Activated T-helper 1 cell treated with anti-CD3 and anti-CD28 coated beads, Interleukin-12 subunit alpha, Interleukin-12 subunit beta, Interleukin-2, Interleukin-4 antibody, amounts not matched to agents 30 ng/mL and 10 ng/mL and 1 ng/mL, durations not matched to agents 14 hours and 24 hours and 36 hours (primary cell): Measurements from ENCODE around the gene MRPL49. TPM values are rescaled to one million over a fixed set of nuclear protein-coding genes. Genes with fewer than 3 reads are reported as not detected.
A peak's percentile ranks its signal among the peaks of the same experiment; 100 is the strongest.
"Not testable (repeated sequence)": the region's sequence is repeated elsewhere in the genome, so short reads cannot be mapped to it uniquely, and the experiment has no call there.

Experiments
- DNase-seq: peaks from one replicate; pipeline ENCODE4 v3.0.0; 2021; ENCODE audit warnings: low spot score
- H3K27ac Mint-ChIP-seq: one replicate; pipeline ENCODE4 v1.8.0; 2021; ENCODE audit warnings: mild to moderate bottlenecking, mixed read lengths
- H3K27me3 Mint-ChIP-seq: one replicate; pipeline ENCODE4 v1.8.0; 2022; ENCODE audit warnings: mild to moderate bottlenecking, moderate library complexity, mixed read lengths; ENCODE audit not compliant: insufficient read depth
- H3K36me3 Mint-ChIP-seq: one replicate; pipeline ENCODE4 v1.8.0; 2021; ENCODE audit warnings: low read depth, mixed read lengths
- H3K4me1 Mint-ChIP-seq: one replicate; pipeline ENCODE4 v1.8.0; 2021; ENCODE audit warnings: low read depth, mixed read lengths
- H3K4me3 Mint-ChIP-seq: one replicate; pipeline ENCODE4 v1.8.0; 2021; ENCODE audit warnings: mild to moderate bottlenecking, moderate library complexity, mixed read lengths
- H3K9me3 Mint-ChIP-seq: one replicate; pipeline ENCODE4 v1.8.0; 2021; ENCODE audit warnings: mixed read lengths
- intact Hi-C: fragments of 100-400 bp; cut with micrococcal nuclease; formaldehyde crosslinking; loops from one replicate; pipeline ENCODE4 v1.15.1; 2024
- total RNA-seq: library from RNA; stranded (reverse); gene quantifications from 2 replicates; pipeline ENCODE4 v1.2.3, GENCODE V29; 2022

Gene MRPL49
- total RNA-seq, 1 donor from 2014 or later: 76.4 TPM

DNA sequence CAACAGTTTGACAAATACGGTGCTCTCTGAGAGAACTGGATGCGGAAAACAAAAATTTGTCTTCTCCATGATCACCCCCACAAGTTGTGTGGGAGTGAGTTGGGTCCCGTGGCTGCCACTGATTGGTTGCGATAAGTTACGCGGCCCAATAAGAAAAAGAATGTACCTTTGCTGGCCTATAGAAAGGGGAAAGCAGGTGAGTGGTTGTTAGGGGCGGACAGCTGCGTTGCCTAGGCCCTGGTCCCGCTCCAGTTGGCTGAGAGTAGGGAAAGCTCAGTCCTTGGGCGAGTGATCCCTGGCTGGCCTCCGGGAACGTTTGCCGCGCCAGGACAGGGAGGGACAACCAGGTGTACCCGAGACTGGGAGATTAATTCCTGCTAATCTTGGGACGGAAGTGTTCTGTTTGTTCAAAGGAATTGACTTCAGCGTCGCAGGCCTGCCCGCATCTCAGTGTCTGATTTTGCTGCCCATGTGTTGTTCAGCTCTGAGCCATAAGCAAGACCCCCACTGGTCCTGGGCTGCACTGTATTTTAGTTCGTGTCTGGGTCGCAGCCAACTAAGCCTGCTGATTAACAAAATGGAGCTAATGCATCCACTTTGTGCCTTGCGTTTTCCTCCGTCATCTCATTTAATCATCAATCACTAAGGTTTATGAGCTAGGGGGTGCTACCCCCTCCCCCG, 13.0 kb downstream of the MRPL49 start:
- no peaks in the 10 kb centered on the region for H3K9me3 Mint-ChIP-seq
- intact Hi-C loops: loop anchor here (1.0 kb wide), 7 partner anchors 13 to 247 kb away; partner anchors contain the start of genes CAPN1, CDCA5, FAU and MRPL49
- H3K36me3 Mint-ChIP-seq: peaks cover 16% of the 10 kb centered on the region
- H3K27ac Mint-ChIP-seq: peak overlapping the region; percentile 97
- peaks cover 32% of the 10 kb centered on the region for H3K4me1 Mint-ChIP-seq
- H3K27me3 Mint-ChIP-seq: peaks cover 3% of the 10 kb centered on the region
- DNase-seq: peak; percentile 85
- peak overlapping the region; percentile 97 for H3K4me3 Mint-ChIP-seq

DNA sequence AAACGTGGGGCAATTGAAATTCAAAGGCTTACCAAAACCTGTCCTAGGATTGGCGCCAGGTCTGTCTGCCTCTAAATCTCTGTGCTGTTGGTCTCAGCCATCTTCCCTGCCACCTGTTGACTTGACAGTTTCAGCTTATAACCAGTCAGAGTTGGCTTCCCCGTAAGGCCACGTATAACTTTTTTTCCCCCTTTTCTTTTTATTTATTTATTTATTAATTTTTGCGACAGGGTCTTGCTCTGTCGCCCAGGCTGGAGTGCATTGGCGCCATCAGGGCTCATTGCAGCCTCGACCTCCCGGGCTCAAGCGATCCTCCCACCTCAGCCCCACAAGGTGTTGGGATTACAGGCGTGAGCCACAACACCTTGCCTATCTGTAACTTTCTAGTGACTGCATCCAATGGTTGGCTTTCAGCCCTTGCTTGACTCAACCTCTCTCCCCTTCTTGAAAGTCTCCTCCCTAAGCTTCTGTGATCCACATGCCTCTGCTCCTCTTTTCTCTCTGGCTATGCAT, 13.6 kb downstream of the MRPL49 start:
- H3K36me3 Mint-ChIP-seq: peaks cover 14% of the 10 kb centered on the region
- no peaks in the 10 kb centered on the region for H3K9me3 Mint-ChIP-seq
- H3K27ac Mint-ChIP-seq: peak overlapping the region; percentile 97
- DNase-seq: no peak
- peaks cover 3% of the 10 kb centered on the region for H3K27me3 Mint-ChIP-seq
- H3K4me1 Mint-ChIP-seq: peaks cover 32% of the 10 kb centered on the region
- H3K4me3 Mint-ChIP-seq: peak overlapping the region; percentile 97
- intact Hi-C loops: loop anchor here (1.0 kb wide), 5 partner anchors 18 to 247 kb away; partner anchors contain the start of genes CAPN1, CDCA5, PPP2R5B and SLC25A45

DNA sequence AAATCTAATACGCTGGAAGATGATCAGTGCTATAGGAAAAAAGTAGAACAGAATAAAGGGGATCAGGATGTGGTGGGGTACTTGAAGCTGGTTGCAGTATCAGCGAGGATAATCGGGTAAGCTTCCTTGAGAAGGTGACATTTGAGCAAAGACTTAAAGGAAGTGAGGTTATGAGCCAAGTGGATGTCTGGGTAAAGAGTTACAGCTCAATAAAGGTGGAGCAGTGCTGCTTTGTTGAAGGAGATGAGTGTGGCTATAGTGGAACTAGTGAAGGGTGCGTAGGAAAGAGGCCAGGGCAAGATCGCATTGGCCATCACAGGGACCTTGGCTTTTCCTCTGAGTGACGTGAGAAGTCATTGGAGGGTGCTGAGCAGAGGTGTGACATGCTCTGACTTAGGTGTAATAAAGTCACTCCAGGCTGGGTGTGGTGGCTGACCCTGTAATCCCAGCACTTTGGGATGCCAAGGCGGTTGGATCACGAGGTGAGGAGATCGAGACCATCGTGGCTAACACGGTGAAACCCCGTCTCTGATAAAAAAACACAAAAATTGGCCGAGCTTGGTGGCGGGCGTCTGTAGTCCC, 14.5 kb downstream of the MRPL49 start:
- intact Hi-C loops: no loop called here
- H3K27me3 Mint-ChIP-seq: peaks cover 5% of the 10 kb centered on the region

DNA sequence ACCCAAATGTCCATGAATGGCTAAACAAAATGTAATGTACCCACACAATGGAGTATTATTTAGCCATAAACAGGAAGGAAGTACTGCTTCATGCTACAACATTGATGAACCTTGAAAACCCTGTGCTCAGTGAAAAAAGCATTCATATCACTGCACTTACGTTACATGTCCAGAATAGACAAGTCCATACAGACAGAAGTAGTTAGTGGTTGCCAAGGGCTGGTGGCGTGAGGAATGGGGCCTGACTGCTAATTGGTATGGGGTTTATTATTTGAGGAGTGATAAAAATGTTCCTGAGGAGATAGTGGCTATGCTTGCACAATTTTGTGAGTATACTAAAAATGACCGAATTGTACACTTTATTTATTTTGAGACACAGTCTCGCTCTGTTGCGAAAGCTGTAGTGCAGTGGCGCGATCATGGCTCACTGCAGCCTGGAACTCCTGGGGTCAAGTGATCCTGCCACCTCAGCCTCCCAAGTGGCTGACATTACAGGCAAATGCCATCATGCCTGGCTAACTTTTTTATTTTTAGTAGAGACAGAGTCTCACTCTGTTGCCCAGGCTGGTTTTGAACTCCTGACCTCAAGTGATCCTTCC, 19.9 kb downstream of the MRPL49 start:
- Mint-ChIP-seq H3K27me3 (peaks cover 13% of the 10 kb centered on the region), H3K9me3 (no peaks in the 10 kb centered on the region), H3K27ac (no peak overlapping the region), H3K4me3 (no peak overlapping the region), H3K4me1 (no peaks in the 10 kb centered on the region), H3K36me3 (no peaks in the 10 kb centered on the region)
- no peak for DNase-seq
- intact Hi-C loops: no loop called here

More for the DNA sequence above, 14.5 kb downstream of the MRPL49 start:
- DNase-seq: no peak
- Mint-ChIP-seq H3K36me3 (peaks cover 8% of the 10 kb centered on the region), H3K9me3 (no peaks in the 10 kb centered on the region), H3K4me1 (peaks cover 32% of the 10 kb centered on the region), H3K4me3 (peak overlapping the region; percentile 97), H3K27ac (peak overlapping the region; percentile 79)

DNA sequence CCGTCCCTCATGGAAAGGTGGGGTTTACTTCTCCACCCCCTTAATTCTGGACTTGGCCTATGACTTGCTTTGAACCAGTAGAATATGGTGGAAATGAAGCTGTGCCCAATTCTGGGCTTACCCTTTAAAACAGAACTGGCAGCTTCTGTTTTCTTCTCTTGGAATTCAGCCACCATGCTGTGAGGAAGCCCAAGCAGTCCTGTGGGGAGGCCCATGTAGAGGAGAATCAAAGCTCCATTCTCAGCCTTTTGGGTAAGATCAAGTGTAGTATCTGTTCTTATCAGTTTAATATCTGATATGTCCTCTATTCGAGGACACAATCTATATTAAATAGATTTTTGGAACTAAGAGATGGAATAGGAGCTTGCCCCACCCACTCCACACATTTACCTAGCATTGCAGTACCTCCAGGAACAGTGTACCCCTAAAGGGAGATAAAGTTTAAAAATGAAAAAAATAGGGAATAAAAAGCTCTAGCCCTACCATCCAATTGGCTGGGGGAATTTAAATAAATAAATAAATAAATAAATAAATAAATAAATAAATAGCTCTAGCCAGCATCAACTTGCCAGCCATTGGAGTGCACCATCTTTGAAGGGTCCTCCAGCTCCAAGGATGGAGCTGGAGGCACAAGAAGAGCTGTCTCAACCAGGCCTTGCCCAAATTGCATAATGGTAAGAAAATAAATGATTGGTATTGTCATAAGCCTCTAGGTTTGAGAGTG, 25.4 kb downstream of the MRPL49 start:
- DNase-seq: no peak
- Mint-ChIP-seq H3K27ac (no peak overlapping the region), H3K27me3 (peaks cover 14% of the 10 kb centered on the region), H3K36me3 (no peaks in the 10 kb centered on the region), H3K4me3 (no peak overlapping the region), H3K9me3 (no peaks in the 10 kb centered on the region), H3K4me1 (peaks cover 12% of the 10 kb centered on the region)
- intact Hi-C loops: no loop called here

DNA sequence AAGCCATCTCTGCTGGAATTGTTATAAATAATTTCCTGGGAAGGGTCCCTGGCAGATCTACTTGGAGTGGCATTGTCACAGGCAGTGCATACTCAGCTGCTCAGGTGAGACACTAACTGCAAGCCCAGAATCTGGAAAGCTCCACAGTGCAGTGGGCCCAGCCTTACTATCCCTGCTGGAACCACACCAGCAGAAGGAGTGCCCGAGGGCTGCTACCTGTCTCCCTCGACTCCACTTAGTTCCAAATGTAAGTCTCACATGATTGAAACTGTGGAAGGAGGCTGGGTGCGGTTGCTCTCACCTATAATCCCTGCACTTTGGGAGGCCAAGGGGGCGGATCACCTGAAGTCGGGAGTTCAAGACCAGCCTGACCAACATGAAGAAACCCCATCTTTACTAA, 26.5 kb downstream of the MRPL49 start:
- DNase-seq: no peak
- H3K9me3 Mint-ChIP-seq: no peaks in the 10 kb centered on the region
- peaks cover 13% of the 10 kb centered on the region for H3K27me3 Mint-ChIP-seq
- no peaks in the 10 kb centered on the region for H3K36me3 Mint-ChIP-seq
- no peak overlapping the region for H3K27ac Mint-ChIP-seq
- peaks cover 12% of the 10 kb centered on the region for H3K4me1 Mint-ChIP-seq
- intact Hi-C loops: no loop called here
- no peak overlapping the region for H3K4me3 Mint-ChIP-seq

DNA sequence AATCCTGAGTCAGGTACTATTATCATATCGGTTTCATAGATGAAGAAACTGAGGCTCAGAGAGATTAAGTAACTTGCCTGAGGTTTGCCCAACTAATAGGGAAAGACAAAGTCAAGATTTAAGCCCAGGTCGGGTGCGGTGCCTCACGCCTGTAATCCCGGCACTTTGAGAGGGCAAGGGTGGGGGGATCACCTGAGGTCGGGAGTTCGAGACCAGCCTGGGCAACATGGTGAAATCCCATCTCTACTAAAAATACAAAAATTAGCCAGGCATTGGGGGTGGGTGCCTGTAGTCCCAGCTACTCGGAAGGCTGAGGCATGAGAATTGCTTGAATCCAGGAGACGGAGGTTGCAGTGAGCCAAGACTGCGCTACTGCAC, 28.0 kb downstream of the MRPL49 start:
- not testable (repeated sequence) for H3K27ac Mint-ChIP-seq

DNA sequence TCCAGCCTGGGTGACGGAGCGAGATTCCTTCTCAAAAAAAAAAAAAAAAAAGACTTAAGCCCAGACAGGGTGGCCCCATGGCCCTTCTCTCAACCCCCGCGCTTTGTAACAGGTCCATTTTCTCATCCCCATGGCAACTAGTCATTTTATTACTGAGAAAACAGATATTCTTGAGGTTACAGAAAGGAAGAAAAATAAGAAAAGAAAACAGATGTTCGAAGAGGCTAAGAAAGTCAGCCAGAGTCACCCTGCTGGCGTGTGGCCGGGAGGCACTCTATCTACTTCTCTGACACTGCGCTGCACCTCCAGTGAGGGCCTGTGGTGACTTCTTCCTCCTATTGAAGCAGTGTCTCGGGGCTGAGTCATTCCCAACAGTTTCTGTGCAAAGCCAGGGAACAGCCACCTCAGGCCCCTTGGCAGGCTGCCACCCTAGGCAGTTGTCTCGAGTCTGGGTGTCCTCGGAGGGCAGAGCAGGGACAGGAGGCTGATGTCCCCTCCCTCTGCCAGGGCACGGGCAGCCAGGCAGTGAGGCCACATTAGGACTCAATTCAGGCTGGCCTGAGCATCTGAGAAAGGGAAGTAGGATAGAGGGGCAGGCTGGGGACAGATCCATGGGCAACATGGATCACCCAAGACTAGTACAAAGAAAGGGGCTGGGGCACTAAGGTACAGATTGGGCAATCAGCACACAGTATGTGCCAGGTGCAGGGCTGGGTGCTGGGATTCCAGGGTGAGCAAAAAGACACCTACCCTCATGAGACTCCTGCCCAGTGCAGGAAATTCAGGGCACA, 28.6 kb downstream of the MRPL49 start:
- DNase-seq: no peak
- peaks cover 9% of the 10 kb centered on the region for H3K27me3 Mint-ChIP-seq
- intact Hi-C loops: no loop called here

More for the DNA sequence above, 28.0 kb downstream of the MRPL49 start:
- H3K4me3 Mint-ChIP-seq, H3K36me3 Mint-ChIP-seq, DNase-seq, H3K27me3 Mint-ChIP-seq, intact Hi-C loops, H3K9me3 Mint-ChIP-seq: not testable (repeated sequence)
- H3K4me1 Mint-ChIP-seq: peaks cover 12% of the 10 kb centered on the region

DNA sequence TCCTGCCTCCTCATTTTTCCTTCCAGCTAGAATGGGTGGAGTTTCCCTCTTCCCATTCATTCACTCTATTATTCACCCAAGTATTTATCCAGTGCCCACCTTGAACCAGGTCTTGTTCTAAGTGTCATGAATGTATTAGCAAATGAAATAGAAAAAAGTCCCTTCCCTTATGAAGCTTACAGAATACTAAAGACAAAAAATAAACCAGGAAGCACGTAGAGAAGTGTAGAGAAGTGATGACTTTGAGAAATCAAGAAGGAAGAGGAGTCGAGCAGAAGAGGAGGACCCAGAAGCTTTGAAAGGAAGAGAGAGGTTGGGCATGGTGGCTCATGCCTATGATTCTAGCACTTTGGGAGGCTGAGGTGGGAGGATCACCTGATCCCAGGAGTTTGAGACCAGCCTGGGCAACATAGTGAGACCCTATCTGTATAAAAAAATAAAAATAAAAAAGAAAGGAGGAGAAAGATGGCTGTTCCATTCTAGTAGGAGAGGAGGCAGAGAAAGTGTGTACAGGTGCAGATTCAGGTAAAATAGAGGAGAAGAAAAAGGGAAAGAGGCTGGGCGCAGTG, 29.3 kb downstream of the MRPL49 start:
- intact Hi-C loops: no loop called here
- no peak overlapping the region for H3K27ac Mint-ChIP-seq

More for the DNA sequence above, 28.6 kb downstream of the MRPL49 start:
- H3K4me1 Mint-ChIP-seq: peaks cover 12% of the 10 kb centered on the region
- H3K9me3 Mint-ChIP-seq: no peaks in the 10 kb centered on the region
- H3K4me3 Mint-ChIP-seq: no peak overlapping the region
- no peaks in the 10 kb centered on the region for H3K36me3 Mint-ChIP-seq
- H3K27ac Mint-ChIP-seq: no peak overlapping the region

DNA sequence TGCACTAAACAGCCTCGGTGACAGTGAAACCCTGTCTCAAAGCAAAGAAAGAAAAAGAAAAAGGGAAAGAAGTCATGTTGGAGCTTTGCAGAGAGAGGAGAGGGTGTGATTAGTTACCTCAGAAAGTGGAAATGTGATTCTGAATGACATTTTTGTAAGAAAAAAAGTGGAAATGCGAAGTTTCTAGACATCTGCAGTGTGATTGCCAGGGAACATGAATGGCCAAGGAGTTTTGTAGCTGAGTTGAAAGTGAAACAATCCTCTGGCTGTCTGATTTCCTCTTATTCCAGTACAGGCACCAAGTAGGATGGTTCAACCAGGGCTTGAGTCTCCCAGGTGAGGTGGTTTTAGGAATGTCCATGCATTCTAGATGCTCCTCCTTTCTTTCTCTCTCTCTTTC, 30.0 kb downstream of the MRPL49 start:
- H3K27me3 Mint-ChIP-seq: peaks cover 5% of the 10 kb centered on the region
- H3K36me3 Mint-ChIP-seq: no peaks in the 10 kb centered on the region
- H3K27ac Mint-ChIP-seq: no peak overlapping the region
- DNase-seq: no peak
- no peak overlapping the region for H3K4me3 Mint-ChIP-seq
- intact Hi-C loops: no loop called here
- peaks cover 12% of the 10 kb centered on the region for H3K4me1 Mint-ChIP-seq
- H3K9me3 Mint-ChIP-seq: no peaks in the 10 kb centered on the region

More for the DNA sequence above, 29.3 kb downstream of the MRPL49 start:
- H3K4me3 Mint-ChIP-seq: no peak overlapping the region
- no peak for DNase-seq
- H3K4me1 Mint-ChIP-seq: peaks cover 12% of the 10 kb centered on the region
- H3K36me3 Mint-ChIP-seq: no peaks in the 10 kb centered on the region
- no peaks in the 10 kb centered on the region for H3K9me3 Mint-ChIP-seq
- peaks cover 5% of the 10 kb centered on the region for H3K27me3 Mint-ChIP-seq

DNA sequence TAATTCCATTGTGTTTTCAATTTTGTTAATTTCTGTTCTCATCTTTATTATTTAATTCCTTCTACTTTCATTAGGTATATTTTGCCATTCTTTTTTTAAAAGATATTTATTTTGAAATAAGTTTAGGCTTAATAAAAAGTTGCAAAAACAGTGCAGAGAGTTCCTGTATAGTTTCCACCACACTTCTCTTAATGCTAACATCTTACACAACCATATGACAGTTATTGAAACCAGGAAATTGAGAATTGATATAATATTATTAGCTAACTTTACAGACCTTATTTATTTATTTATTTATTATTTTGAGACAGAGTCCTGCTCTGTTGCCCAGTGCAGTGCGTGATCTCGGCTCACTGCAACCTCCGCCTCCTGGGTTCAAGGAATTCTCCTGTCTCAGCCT, 34.1 kb downstream of the MRPL49 start:
- no peaks in the 10 kb centered on the region for H3K36me3 Mint-ChIP-seq
- H3K4me1 Mint-ChIP-seq: peaks cover 10% of the 10 kb centered on the region
- H3K27ac Mint-ChIP-seq: no peak overlapping the region
- no peak for DNase-seq
- no peak overlapping the region for H3K4me3 Mint-ChIP-seq
- no peaks in the 10 kb centered on the region for H3K9me3 Mint-ChIP-seq
- intact Hi-C loops: no loop called here
- peaks cover 9% of the 10 kb centered on the region for H3K27me3 Mint-ChIP-seq

DNA sequence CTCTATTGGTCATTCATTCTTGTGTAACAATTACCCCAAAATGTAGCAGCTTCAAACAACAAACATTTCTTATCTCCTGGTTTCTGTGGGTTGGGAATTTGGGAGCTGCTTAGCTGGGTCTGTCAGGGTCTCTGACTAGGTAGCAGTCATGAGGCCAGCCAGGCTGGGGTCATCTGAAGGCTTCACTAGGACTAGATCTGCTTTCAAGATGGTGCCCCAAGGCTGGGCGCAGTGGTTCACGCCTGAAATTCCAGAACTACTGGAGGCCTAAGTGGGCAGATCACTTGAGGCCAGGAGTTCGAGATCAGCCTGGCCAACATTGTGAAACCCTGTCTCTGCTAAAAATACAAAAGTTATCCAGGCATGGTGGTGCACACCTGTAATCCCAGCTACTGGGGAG, 34.8 kb downstream of the MRPL49 start:
- intact Hi-C loops: no loop called here
- no peak overlapping the region for H3K4me3 Mint-ChIP-seq
- no peak for DNase-seq
- H3K9me3 Mint-ChIP-seq: no peaks in the 10 kb centered on the region
- H3K27me3 Mint-ChIP-seq: peaks cover 9% of the 10 kb centered on the region
- H3K36me3 Mint-ChIP-seq: no peaks in the 10 kb centered on the region
- no peak overlapping the region for H3K27ac Mint-ChIP-seq
- H3K4me1 Mint-ChIP-seq: peaks cover 3% of the 10 kb centered on the region
